CD14-positive monocyte (primary cell): ENCODE results near the gene GOPC. TPM values are rescaled to one million over a fixed set of nuclear protein-coding genes. Genes with fewer than 3 reads are reported as not detected.

Experiments used
- DNase-seq, 3 donors: peaks; one replicate each; pipeline ENCODE4 v3.0.0-alpha.2; 2011 to 2022
- H2AFZ ChIP-seq: 2 replicates; pipeline ENCODE4 v1.6.0; 2012; ENCODE audit warnings: mild to moderate bottlenecking, low read depth, low read length, inconsistent platforms; ENCODE audit not compliant: insufficient read depth, poor library complexity, severe bottlenecking
- H3K27ac ChIP-seq, 2 donors: 1 replicate in 1 of 2; 2 replicates in 1 of 2; pipeline ENCODE4 v1.5.1; 2012 to 2013; ENCODE audit warnings: low read length in 2 of 2, control low read depth in 1 of 2, inconsistent platforms in 1 of 2, low read depth in 1 of 2, mild to moderate bottlenecking in 1 of 2
- H3K27me3 ChIP-seq, 2 donors: one replicate each; pipeline versions ENCODE4 v1.6.0 to v1.6.1; 2011 to 2013; ENCODE audit warnings: low read length in 2 of 2; ENCODE audit not compliant: control insufficient read depth in 2 of 2, insufficient read depth in 2 of 2
- H3K36me3 ChIP-seq, 2 donors: replicated peaks in 1 of 2; 1 replicate in 1 of 2; 2 replicates in 1 of 2; pipeline versions ENCODE4 v1.5.1 to v1.6.1; 2012 to 2013; ENCODE audit warnings: low read length in 2 of 2, control low read depth in 1 of 2, inconsistent platforms in 1 of 2, mild to moderate bottlenecking in 1 of 2; ENCODE audit not compliant: insufficient read depth in 2 of 2, control insufficient read depth in 1 of 2
- H3K4me1 ChIP-seq, 2 donors: 1 replicate in 1 of 2; 2 replicates in 1 of 2; pipeline versions ENCODE4 v1.5.1 to v1.6.1; 2012 to 2013; ENCODE audit warnings: low read length in 2 of 2, control low read depth in 1 of 2, inconsistent platforms in 1 of 2, mild to moderate bottlenecking in 1 of 2, moderate library complexity in 1 of 2; ENCODE audit not compliant: insufficient read depth in 2 of 2, control insufficient read depth in 1 of 2
- H3K4me2 ChIP-seq: replicated peaks from 2 replicates; pipeline ENCODE3; 2012; ENCODE audit warnings: low read length, moderate library complexity, mild to moderate bottlenecking; ENCODE audit not compliant: poor library complexity, severe bottlenecking; ENCODE audit errors: extremely low read depth
- H3K4me3 ChIP-seq, 3 experiments: fragments of 200-600 bp in 1 of 3; sonication (generic) in 1 of 3; replicated peaks in 1 of 3; 1 replicate in 2 of 3; 2 replicates in 1 of 3; pipeline ENCODE4 v1.5.1; 2011 to 2013; ENCODE audit warnings: low read length in 3 of 3, mild to moderate bottlenecking in 3 of 3, control low read depth in 2 of 3, low read depth in 2 of 3, inconsistent platforms in 1 of 3, moderate library complexity in 1 of 3
- H3K79me2 ChIP-seq: 2 replicates; pipeline ENCODE4 v1.6.0; 2012; ENCODE audit warnings: mild to moderate bottlenecking, control low read depth, inconsistent platforms, low read length, moderate library complexity; ENCODE audit not compliant: insufficient read depth
- H3K9ac ChIP-seq: 2 replicates; pipeline ENCODE4 v1.6.0; 2017; ENCODE audit warnings: low read length, mild to moderate bottlenecking; ENCODE audit not compliant: insufficient read depth, poor library complexity, severe bottlenecking
- H3K9me3 ChIP-seq, 2 donors: replicated peaks in 1 of 2; 1 replicate in 1 of 2; 2 replicates in 1 of 2; pipeline versions ENCODE4 v1.5.1 to v1.6.1; 2012 to 2013; ENCODE audit warnings: low read length in 2 of 2, control low read depth in 1 of 2; ENCODE audit not compliant: control insufficient read depth in 1 of 2, insufficient read depth in 1 of 2
- H4K20me1 ChIP-seq: 2 replicates; pipeline ENCODE4 v1.6.0; 2012; ENCODE audit warnings: mild to moderate bottlenecking, low read length, control low read depth, moderate library complexity; ENCODE audit not compliant: insufficient read depth
- H3K27ac Mint-ChIP-seq, 7 donors: one replicate each; pipeline ENCODE4 v1.8.0; 2020; ENCODE audit warnings: mild to moderate bottlenecking in 7 of 7, mixed read lengths in 7 of 7, moderate library complexity in 6 of 7, inconsistent platforms in 2 of 7
- H3K27me3 Mint-ChIP-seq, 3 donors: one replicate each; pipeline ENCODE4 v1.8.0; 2021 to 2022; ENCODE audit warnings: low read depth in 3 of 3, mild to moderate bottlenecking in 3 of 3, mixed read lengths in 3 of 3, moderate library complexity in 3 of 3, inconsistent platforms in 1 of 3
- H3K36me3 Mint-ChIP-seq, 2 donors: one replicate each; pipeline ENCODE4 v1.8.0; 2020; ENCODE audit warnings: mixed read lengths in 2 of 2, inconsistent platforms in 1 of 2, mild to moderate bottlenecking in 1 of 2
- H3K4me1 Mint-ChIP-seq: one replicate; pipeline ENCODE4 v1.8.0; 2020; ENCODE audit warnings: mild to moderate bottlenecking, mixed read lengths
- H3K4me3 Mint-ChIP-seq, 2 donors: one replicate each; pipeline ENCODE4 v1.8.0; 2020; ENCODE audit warnings: mild to moderate bottlenecking in 2 of 2, mixed read lengths in 2 of 2, moderate library complexity in 1 of 2
- H3K9me3 Mint-ChIP-seq, 7 donors: one replicate each; pipeline ENCODE4 v1.8.0; 2020 to 2022; ENCODE audit warnings: mixed read lengths in 7 of 7, mild to moderate bottlenecking in 6 of 7, moderate library complexity in 6 of 7, inconsistent platforms in 2 of 7
- WGBS: methylation state at CpG from one replicate; pipeline ENCODE4 v1.1.5; 2013; ENCODE audit warnings: missing lambda C conversion rate; ENCODE audit not compliant: insufficient coverage; 5-methylcytosine and 5-hydroxymethylcytosine counted together
- intact Hi-C, 2 donors: fragments of 100-400 bp; cut with micrococcal nuclease; formaldehyde crosslinking; loops; one replicate each; pipeline versions ENCODE4 v1.15.0 to v1.15.1; 2023
- polyA plus RNA-seq, 3 donors: library from polyadenylated mRNA; depleted of rRNA in 1 of 3; unstranded in 2 of 3; stranded (reverse) in 1 of 3; fragments of 300-500 nt in 2 of 3; fragments of >200 nt in 1 of 3; fragmentation: Illumina TruSeq in 2 of 3; gene quantifications; 1 replicate in 2 of 3; 2 replicates in 1 of 3; pipeline ENCODE4 v1.2.3, GENCODE V29; 2012 to 2021
- TF ChIP-seq, protein P1 (sequence below): fragments of 200-600 bp; IDR thresholded peaks from one replicate; pipeline ENCODE4 v1.8.0; 2022; ENCODE audit warnings: antibody characterized with exemption, mild to moderate bottlenecking

Gene GOPC
- polyA plus RNA-seq, 3 donors, result 2.7 to 8.0 (median 5.2) TPM

DNA sequence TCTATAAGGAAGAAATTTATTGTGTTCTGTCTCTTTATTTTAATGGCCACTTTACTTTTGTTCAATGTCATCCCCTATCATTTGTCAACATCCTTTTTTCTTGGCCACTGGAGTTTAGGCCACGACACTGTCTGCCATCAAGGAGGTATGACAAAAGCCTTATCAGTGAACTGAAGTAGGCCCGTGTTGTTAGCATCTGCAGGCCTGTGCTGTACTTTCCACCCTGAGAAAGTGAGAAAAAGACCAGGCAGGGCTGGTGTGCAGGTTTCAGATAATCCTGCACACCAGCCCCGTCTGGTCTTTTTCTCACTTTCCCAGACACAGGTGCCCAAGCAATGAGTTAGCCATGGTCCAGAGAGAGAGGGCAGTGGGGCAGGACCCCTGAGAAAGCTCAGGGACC lies 57.6 kb downstream of the GOPC start:
- Mint-ChIP-seq H3K27ac (no peak overlapping the region), H3K27me3 (peaks cover 6 to 15% (median 9%) of the 10 kb centered on the region in 3 donors), H3K36me3 (peaks cover 31 to 40% of the 10 kb centered on the region in 2 donors), H3K4me1 (peaks cover 12% of the 10 kb centered on the region), H3K9me3 (peaks cover 0 to 1% (median 0%) of the 10 kb centered on the region in 7 donors), H3K4me3 (no peak overlapping the region)
- TF ChIP-seq, protein P1, sequence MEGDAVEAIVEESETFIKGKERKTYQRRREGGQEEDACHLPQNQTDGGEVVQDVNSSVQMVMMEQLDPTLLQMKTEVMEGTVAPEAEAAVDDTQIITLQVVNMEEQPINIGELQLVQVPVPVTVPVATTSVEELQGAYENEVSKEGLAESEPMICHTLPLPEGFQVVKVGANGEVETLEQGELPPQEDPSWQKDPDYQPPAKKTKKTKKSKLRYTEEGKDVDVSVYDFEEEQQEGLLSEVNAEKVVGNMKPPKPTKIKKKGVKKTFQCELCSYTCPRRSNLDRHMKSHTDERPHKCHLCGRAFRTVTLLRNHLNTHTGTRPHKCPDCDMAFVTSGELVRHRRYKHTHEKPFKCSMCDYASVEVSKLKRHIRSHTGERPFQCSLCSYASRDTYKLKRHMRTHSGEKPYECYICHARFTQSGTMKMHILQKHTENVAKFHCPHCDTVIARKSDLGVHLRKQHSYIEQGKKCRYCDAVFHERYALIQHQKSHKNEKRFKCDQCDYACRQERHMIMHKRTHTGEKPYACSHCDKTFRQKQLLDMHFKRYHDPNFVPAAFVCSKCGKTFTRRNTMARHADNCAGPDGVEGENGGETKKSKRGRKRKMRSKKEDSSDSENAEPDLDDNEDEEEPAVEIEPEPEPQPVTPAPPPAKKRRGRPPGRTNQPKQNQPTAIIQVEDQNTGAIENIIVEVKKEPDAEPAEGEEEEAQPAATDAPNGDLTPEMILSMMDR, result no peak
- H3K9ac ChIP-seq, result no peak overlapping the region
- H2AFZ ChIP-seq, result no peak overlapping the region
- H3K27ac ChIP-seq, result no peak overlapping the region
- H3K36me3 ChIP-seq, result peaks cover 0 to 9% of the 10 kb centered on the region in 2 donors
- no peak for DNase-seq
- H3K4me3 ChIP-seq, result no peak overlapping the region
- H4K20me1 ChIP-seq, result no peaks in the 10 kb centered on the region
- no peaks in the 10 kb centered on the region for H3K9me3 ChIP-seq
- peaks cover 0 to 5% of the 10 kb centered on the region in 2 donors for H3K27me3 ChIP-seq
- H3K79me2 ChIP-seq, result no peaks in the 10 kb centered on the region
- intact Hi-C loops, result no loop called here
- H3K4me2 ChIP-seq, result no peak overlapping the region
- 97% methylated on average over 3 of the region's 3 CpGs for WGBS
- peaks cover 7 to 14% of the 10 kb centered on the region in 2 donors for H3K4me1 ChIP-seq

- Mint-ChIP-seq H3K4me1 (peaks cover 2% of the 10 kb centered on the region), H3K4me3 (no peak overlapping the region), H3K36me3 (peaks cover 32 to 40% of the 10 kb centered on the region in 2 donors), H3K27me3 (peaks cover 2 to 6% (median 4%) of the 10 kb centered on the region in 3 donors), H3K27ac (peak overlapping the region in 1 of 7 donors; percentile 28), H3K9me3 (peaks cover 0 to 2% (median 0%) of the 10 kb centered on the region in 7 donors)
- WGBS, result 89% methylated on average over 2 of the region's 3 CpGs
- no peak overlapping the region for H3K27ac ChIP-seq
- no peak overlapping the region for H3K4me2 ChIP-seq
- H4K20me1 ChIP-seq, result no peaks in the 10 kb centered on the region
- H3K36me3 ChIP-seq, result peaks cover 0 to 13% of the 10 kb centered on the region in 2 donors
- H3K4me3 ChIP-seq, result no peak overlapping the region
- DNase-seq, result no peak
- H2AFZ ChIP-seq, result no peak overlapping the region
- H3K27me3 ChIP-seq, result no peaks in the 10 kb centered on the region
- no peaks in the 10 kb centered on the region for H3K9me3 ChIP-seq
- TF ChIP-seq, protein P1, result no peak
- H3K9ac ChIP-seq, result no peak overlapping the region
- intact Hi-C loops, result no loop called here
- H3K79me2 ChIP-seq, result no peaks in the 10 kb centered on the region
- peaks cover 0 to 1% of the 10 kb centered on the region in 2 donors for H3K4me1 ChIP-seq
These were observed 59.8 kb downstream of the GOPC start for GRCh38 chr6:117542493-117542892.
